ENCODE data around the gene WNT7B. TPM values are rescaled to one million over a fixed set of nuclear protein-coding genes. Genes with fewer than 3 reads are reported as not detected.

Gene WNT7B
- total and polyA plus RNA-seq, 8 donors = 0.16 to 1.3 (median 0.71) TPM

- Histone ChIP-seq H3K4me3 (no peak overlapping the region), H3K27me3 (no peaks in the 10 kb centered on the region), H3K4me1 (peaks cover 0 to 5% (median 0%) of the 10 kb centered on the region in 3 donors), H3K27ac (no peak overlapping the region), H3K9me3 (no peaks in the 10 kb centered on the region), H3K36me3 (no peaks in the 10 kb centered on the region)
- TF ChIP-seq, protein P1, sequence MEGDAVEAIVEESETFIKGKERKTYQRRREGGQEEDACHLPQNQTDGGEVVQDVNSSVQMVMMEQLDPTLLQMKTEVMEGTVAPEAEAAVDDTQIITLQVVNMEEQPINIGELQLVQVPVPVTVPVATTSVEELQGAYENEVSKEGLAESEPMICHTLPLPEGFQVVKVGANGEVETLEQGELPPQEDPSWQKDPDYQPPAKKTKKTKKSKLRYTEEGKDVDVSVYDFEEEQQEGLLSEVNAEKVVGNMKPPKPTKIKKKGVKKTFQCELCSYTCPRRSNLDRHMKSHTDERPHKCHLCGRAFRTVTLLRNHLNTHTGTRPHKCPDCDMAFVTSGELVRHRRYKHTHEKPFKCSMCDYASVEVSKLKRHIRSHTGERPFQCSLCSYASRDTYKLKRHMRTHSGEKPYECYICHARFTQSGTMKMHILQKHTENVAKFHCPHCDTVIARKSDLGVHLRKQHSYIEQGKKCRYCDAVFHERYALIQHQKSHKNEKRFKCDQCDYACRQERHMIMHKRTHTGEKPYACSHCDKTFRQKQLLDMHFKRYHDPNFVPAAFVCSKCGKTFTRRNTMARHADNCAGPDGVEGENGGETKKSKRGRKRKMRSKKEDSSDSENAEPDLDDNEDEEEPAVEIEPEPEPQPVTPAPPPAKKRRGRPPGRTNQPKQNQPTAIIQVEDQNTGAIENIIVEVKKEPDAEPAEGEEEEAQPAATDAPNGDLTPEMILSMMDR (IDR thresholded peaks at IDR 0.05) = no peak
- 80 to 85% methylated on average over 14 of the region's 14 CpGs for WGBS, 2 donors
- DNase-seq = peak in 2 of 6 donors; percentile 11 to 51
- intact Hi-C loops (cut with DNase I) = loop anchor here in 2 of 3 donors (10.0 kb wide), 2 partner anchors 315 to 535 kb away; partner anchors contain the start of gene CELSR1 (in 1 of the 2)
- ATAC-seq = no peak
- FAIRE-seq = no peak
Observed at GRCh38 chr22:45999379-45999971, 22.5 kb upstream of the WNT7B start.

GRCh38 chr22:45998638-45999378 is 21.8 kb upstream of the WNT7B start:
- no peak overlapping the region for H3K27ac ChIP-seq
- no peak overlapping the region for H3K4me3 ChIP-seq
- 79 to 80% methylated on average over 13 of the region's 13 CpGs for WGBS, 2 donors
- TF ChIP-seq, protein P1 (IDR thresholded peaks at IDR 0.05) = no peak
- peaks cover 0 to 5% (median 0%) of the 10 kb centered on the region in 3 donors for H3K4me1 ChIP-seq
- H3K36me3 ChIP-seq = no peaks in the 10 kb centered on the region
- intact Hi-C loops (cut with DNase I) = loop anchor here in 2 of 3 donors (10.0 kb wide), 2 partner anchors 316 to 536 kb away; partner anchors contain the start of gene CELSR1 (in 1 of the 2)
- ATAC-seq = no peak
- no peaks in the 10 kb centered on the region for H3K27me3 ChIP-seq
- no peaks in the 10 kb centered on the region for H3K9me3 ChIP-seq
- peak in 2 of 6 donors; percentile 6 to 35 for DNase-seq
- no peak for FAIRE-seq

DNA sequence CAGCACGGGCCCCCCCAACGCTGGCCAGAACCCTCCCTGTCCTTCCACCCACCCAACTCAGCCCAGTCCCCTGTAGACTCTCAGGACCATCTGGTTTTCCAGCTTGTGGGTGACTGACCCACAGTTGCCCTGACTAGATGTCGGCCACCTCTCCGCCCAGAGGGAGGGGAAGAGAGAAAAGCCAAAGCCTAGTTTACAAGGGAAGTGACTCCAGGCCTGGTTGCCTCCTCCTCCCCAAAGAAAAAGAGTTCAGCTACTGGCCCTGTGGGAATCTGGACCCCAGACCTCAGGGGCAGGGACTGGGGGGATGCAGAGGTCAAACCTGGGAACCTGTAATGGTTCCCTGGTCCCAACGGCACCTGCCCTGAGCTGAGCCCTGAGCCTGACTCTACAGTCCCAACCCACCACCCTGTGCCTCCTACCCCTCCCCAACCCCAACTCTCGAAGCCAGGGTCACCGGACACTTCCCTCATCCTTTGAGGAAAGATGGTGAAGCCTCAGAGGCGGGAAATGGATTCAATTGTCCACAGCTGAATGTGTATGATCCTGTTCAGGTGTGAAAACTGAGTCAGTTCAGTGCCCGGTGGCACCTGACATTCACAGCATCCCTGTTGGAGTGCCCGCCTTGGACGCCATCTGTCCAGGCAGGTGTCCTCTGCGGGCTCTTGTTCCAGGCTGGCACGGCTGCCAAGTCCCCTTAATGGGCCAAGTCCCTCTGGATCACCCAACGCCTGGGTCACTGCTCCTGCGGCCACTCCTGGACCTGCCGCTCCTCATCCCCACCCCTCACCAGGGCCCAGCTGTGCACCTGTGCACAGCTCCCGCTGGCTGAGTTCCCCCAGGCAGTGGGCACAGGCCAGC is 21.0 kb upstream of the WNT7B start:
- WGBS, 2 donors = 69 to 75% methylated on average over 17 of the region's 17 CpGs
- FAIRE-seq (no peak), DNase-seq (peak in 3 of 6 donors; percentile 36 to 73 (median 53)), ATAC-seq (peak in 2 of 4 donors; percentile 18 to 29)
- Histone ChIP-seq H3K4me1 (peaks cover 0 to 5% (median 0%) of the 10 kb centered on the region in 3 donors), H3K27me3 (no peaks in the 10 kb centered on the region), H3K9me3 (no peaks in the 10 kb centered on the region), H3K4me3 (no peak overlapping the region), H3K27ac (peak overlapping the region in 2 of 4 donors; percentile 33 to 63), H3K36me3 (no peaks in the 10 kb centered on the region)
- intact Hi-C loops (cut with DNase I) = loop anchor here in 2 of 3 donors (10.0 kb wide), 2 partner anchors 317 to 537 kb away; partner anchors contain the start of gene CELSR1 (in 1 of the 2)
- TF ChIP-seq, protein P1 (IDR thresholded peaks at IDR 0.05) = no peak

- Histone ChIP-seq H3K27ac (peak overlapping the region in 3 of 4 donors; percentile 22 to 63 (median 47)), H3K27me3 (no peaks in the 10 kb centered on the region), H3K4me1 (peaks cover 0 to 5% (median 0%) of the 10 kb centered on the region in 3 donors), H3K4me3 (no peak overlapping the region), H3K36me3 (no peaks in the 10 kb centered on the region), H3K9me3 (no peaks in the 10 kb centered on the region)
- ATAC-seq = peak; percentile 32 to 76 (median 72)
- TF ChIP-seq, protein P1 (IDR thresholded peaks at IDR 0.05) = no peak
- DNase-seq = peak; percentile 66 to 86 (median 72)
- 45 to 48% methylated on average over 11 to 16 of the region's 16 CpGs for WGBS, 2 donors
- intact Hi-C loops (cut with DNase I) = loop anchor here in 2 of 3 donors (10.0 kb wide), 2 partner anchors 318 to 538 kb away; partner anchors contain the start of gene CELSR1 (in 1 of the 2)
- FAIRE-seq = no peak
Observed at GRCh38 chr22:45997077-45997776, 20.3 kb upstream of the WNT7B start.

All from pancreas (tissue), 10 donors.